A673 (cell line): ENCODE data around the gene SLC25A21. TPM values are rescaled to one million over a fixed set of nuclear protein-coding genes. Genes with fewer than 3 reads are reported as not detected.

Experiments
- BruUV-seq: library from RNA; stranded (reverse); fragments of 400-500 nt; replicated peaks from 2 replicates; lab custom pipeline; 2021; lab: Mats Ljungman, UMichigan
- CTCF ChIA-PET: fragments of 300-600 bp; sonication (Branson Sonifier 250); formaldehyde crosslinking; loops from one replicate; lab custom pipeline; 2022; ENCODE audit warnings: antibody characterized with exemption; lab: Charles Lee
- POLR2A ChIA-PET: fragments of 300-600 bp; sonication (Branson Sonifier 250); formaldehyde crosslinking; loops from one replicate; lab custom pipeline; 2022; ENCODE audit warnings: antibody characterized with exemption; ENCODE audit not compliant: low non-redundant PET; lab: Charles Lee
- DNase-seq: peaks from one replicate; pipeline ENCODE4 v3.0.0-alpha.2; 2015; ENCODE audit warnings: low spot score
- H3K27ac ChIP-seq: fragments of 200-600 bp; sonication (generic); 2 replicates; pipeline ENCODE4 v1.5.1; 2016; ENCODE audit warnings: mixed run types, low read depth, mild to moderate bottlenecking, mixed read lengths, antibody characterized with exemption, low read length; ENCODE audit not compliant: poor library complexity, severe bottlenecking
- H3K27me3 ChIP-seq: fragments of 200-600 bp; sonication (generic); replicated peaks from 2 replicates; pipeline ENCODE4 v1.6.1; 2017; ENCODE audit warnings: mixed run types, low read depth, mild to moderate bottlenecking, mixed read lengths, antibody characterized with exemption, low read length; ENCODE audit not compliant: insufficient read depth, poor library complexity
- H3K36me3 ChIP-seq: fragments of 200-600 bp; sonication (generic); 2 replicates; pipeline ENCODE4 v1.6.1; 2016; ENCODE audit warnings: mixed run types, mild to moderate bottlenecking, mixed read lengths, antibody characterized with exemption, low read length; ENCODE audit not compliant: insufficient read depth, poor library complexity, severe bottlenecking
- H3K4me1 ChIP-seq: fragments of 200-600 bp; sonication (generic); 2 replicates; pipeline ENCODE4 v1.6.1; 2017; ENCODE audit warnings: mixed run types, mild to moderate bottlenecking, mixed read lengths, antibody characterized with exemption, low read length; ENCODE audit not compliant: insufficient read depth, poor library complexity, severe bottlenecking
- H3K4me3 ChIP-seq: fragments of 200-600 bp; sonication (generic); 2 replicates; pipeline ENCODE4 v1.5.1; 2016; ENCODE audit warnings: low read depth, mixed run types, mild to moderate bottlenecking, mixed read lengths, low read length; ENCODE audit not compliant: poor library complexity, severe bottlenecking
- H3K9me3 ChIP-seq: fragments of 200-600 bp; sonication (generic); 2 replicates; pipeline ENCODE4 v1.6.1; 2016; ENCODE audit warnings: mixed run types, low read depth, mild to moderate bottlenecking, mixed read lengths, antibody characterized with exemption, low read length; ENCODE audit not compliant: poor library complexity, severe bottlenecking
- CTCF ChIP-seq: fragments of 300-800, 200-600 bp; sonication (generic); conservative IDR thresholded peaks from 2 replicates; pipeline ENCODE4 v1.5.1; 2017; ENCODE audit warnings: low read depth, mild to moderate bottlenecking, antibody characterized with exemption, low read length, moderate library complexity, mixed read lengths
- EZH2 ChIP-seq: fragments of 200-600 bp; sonication (generic); IDR thresholded peaks from 2 replicates; pipeline ENCODE4 v1.6.1; 2017; ENCODE audit warnings: borderline replicate concordance, low read depth, mild to moderate bottlenecking, mixed read lengths, antibody characterized with exemption, low read length; ENCODE audit not compliant: poor library complexity, severe bottlenecking
- intact Hi-C: fragments of 100-400 bp; cut with micrococcal nuclease; formaldehyde crosslinking; loops from one replicate; pipeline ENCODE4 v1.10.0; 2022; ENCODE audit not compliant: unreplicated experiment
- total RNA-seq: library from RNA; stranded (reverse); gene quantifications from 2 replicates; pipeline ENCODE4 v1.2.3, GENCODE V29; 2021

Gene SLC25A21
- total RNA-seq, 1 experiment from 2014 or later = 4.7 TPM

GRCh38 chr14:36874396-36875138, 297.8 kb downstream of the SLC25A21 start:
- ChIA-PET CTCF (no interaction called here), POLR2A (no interaction called here)
- TF ChIP-seq EZH2 (no peak), CTCF (no peak)
- no peaks in the 10 kb centered on the region for H3K36me3 ChIP-seq
- no peaks in the 10 kb centered on the region for H3K4me1 ChIP-seq
- H3K9me3 ChIP-seq = no peaks in the 10 kb centered on the region
- no TSS peak for BruUV-seq
- H3K27me3 ChIP-seq = no peaks in the 10 kb centered on the region
- intact Hi-C loops = no loop called here
- no peak overlapping the region for H3K4me3 ChIP-seq
- DNase-seq = no peak
- H3K27ac ChIP-seq = no peak overlapping the region

- BruUV-seq = no TSS peak
- Histone ChIP-seq H3K4me1 (no peaks in the 10 kb centered on the region), H3K27ac (no peak overlapping the region), H3K4me3 (no peak overlapping the region), H3K36me3 (no peaks in the 10 kb centered on the region), H3K9me3 (no peaks in the 10 kb centered on the region), H3K27me3 (no peaks in the 10 kb centered on the region)
- ChIA-PET POLR2A (no interaction called here), CTCF (no interaction called here)
- TF ChIP-seq CTCF = no peak
- no peak for TF ChIP-seq EZH2
- no peak for DNase-seq
- intact Hi-C loops = no loop called here
Observed at GRCh38 chr14:36870776-36871175, 301.6 kb downstream of the SLC25A21 start.

- no peaks in the 10 kb centered on the region for H3K27me3 ChIP-seq
- TF ChIP-seq EZH2 (no peak), CTCF (no peak)
- intact Hi-C loops = no loop called here
- no peaks in the 10 kb centered on the region for H3K4me1 ChIP-seq
- no TSS peak for BruUV-seq
- DNase-seq = no peak
- H3K36me3 ChIP-seq = no peaks in the 10 kb centered on the region
- no peaks in the 10 kb centered on the region for H3K9me3 ChIP-seq
- H3K4me3 ChIP-seq = no peak overlapping the region
- POLR2A ChIA-PET = no interaction called here
- H3K27ac ChIP-seq = no peak overlapping the region
- CTCF ChIA-PET = no interaction called here
Observed at GRCh38 chr14:36869125-36869524, 303.3 kb downstream of the SLC25A21 start.
